Measurements from ENCODE around the gene HSD3B1.
"Not testable (repeated sequence)": the region's sequence is repeated elsewhere in the genome, so short reads cannot be mapped to it uniquely, and the experiment has no call there.

The HSD3B1 gene

GRCh38 chr1:119556423-119556822 lies 49.4 kb downstream of the HSD3B1 start:
- no peak for DNase-seq

- DNase-seq: not testable (repeated sequence)
These were observed 53.4 kb downstream of the HSD3B1 start for GRCh38 chr1:119560402-119560801.

DNA sequence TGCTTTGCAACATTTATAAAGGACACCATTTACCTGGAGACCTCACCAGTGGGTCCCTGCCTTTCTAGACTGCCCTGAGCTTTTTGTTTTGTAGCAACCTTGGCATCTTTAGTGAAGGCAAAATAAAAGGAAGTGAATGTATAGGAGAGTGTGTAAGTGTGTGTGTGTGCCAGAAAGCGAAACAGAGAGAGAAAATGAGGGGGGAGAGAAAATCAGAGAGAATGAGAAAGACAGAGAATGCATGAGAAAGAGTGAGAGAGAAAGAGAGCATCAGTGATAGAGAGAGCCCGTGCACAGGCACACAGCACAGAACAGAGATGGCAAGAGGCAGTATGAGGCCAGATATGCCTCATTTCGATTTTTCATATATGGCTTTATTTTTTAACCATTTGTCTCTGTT lies 57.5 kb downstream of the HSD3B1 start:
- DNase-seq: no peak
